Colonic mucosa (tissue), 4 donors: ENCODE measurements around the gene CNOT1. TPM values are rescaled to one million over a fixed set of nuclear protein-coding genes. Genes with fewer than 3 reads are reported as not detected.

Source experiments
- DNase-seq: peaks from one replicate; pipeline ENCODE4 v3.0.0-alpha.2; 2020
- H3K27ac ChIP-seq: fragments of 200-600 bp; one replicate; pipeline ENCODE4 v1.8.0; 2021
- H3K27me3 ChIP-seq: fragments of 200-600 bp; one replicate; pipeline ENCODE4 v1.8.0; 2021
- H3K36me3 ChIP-seq: fragments of 200-600 bp; one replicate; pipeline ENCODE4 v1.8.0; 2021
- H3K4me1 ChIP-seq: fragments of 200-600 bp; one replicate; pipeline ENCODE4 v1.8.0; 2021; ENCODE audit warnings: mild to moderate bottlenecking
- H3K4me3 ChIP-seq: fragments of 200-600 bp; one replicate; pipeline ENCODE4 v1.8.0; 2021
- H3K9ac ChIP-seq, 2 donors: one replicate each; pipeline ENCODE4 v1.7.0; 2013; ENCODE audit warnings: control low read depth in 2 of 2, low read depth in 2 of 2, low read length in 2 of 2
- H3K9me3 ChIP-seq: fragments of 200-600 bp; one replicate; pipeline ENCODE4 v1.8.0; 2021
- CTCF ChIP-seq: fragments of 200-600 bp; IDR thresholded peaks from one replicate; pipeline ENCODE4 v1.8.0; 2022; ENCODE audit warnings: antibody characterized with exemption, mild to moderate bottlenecking
- intact Hi-C: fragments of 100-400 bp; cut with DNase I; formaldehyde crosslinking; loops from one replicate; pipeline ENCODE4 v1.14.1; 2022
- total RNA-seq, 2 donors: library from RNA; stranded (reverse); fragmentation: NEBNext Ultra II Directional in 1 of 2; extraction: Animal tissue kit (Norgen Biotek cat#: 25700) in 1 of 2; gene quantifications; one replicate each; pipeline ENCODE4 v1.2.1, GENCODE V29; 2021
- donor health status: healthy.
- donor health status: DM: no; HTN: no; CAD: no.
- donor health status: DM: no; HTN: no; CAD: no.

Gene CNOT1
- total RNA-seq, 2 donors from 2014 or later, result 237 to 268 TPM

GRCh38 chr16:58644765-58645487 lies 15.3 kb upstream of the CNOT1 start:
- no peak for TF ChIP-seq CTCF
- H3K36me3 ChIP-seq, result no peaks in the 10 kb centered on the region
- intact Hi-C loops, result no loop called here
- H3K4me3 ChIP-seq, result no peak overlapping the region
- H3K27ac ChIP-seq, result no peak overlapping the region
- DNase-seq, result no peak
- H3K27me3 ChIP-seq, result no peaks in the 10 kb centered on the region
- no peak overlapping the region for H3K9ac ChIP-seq
- no peaks in the 10 kb centered on the region for H3K9me3 ChIP-seq
- H3K4me1 ChIP-seq, result no peaks in the 10 kb centered on the region

GRCh38 chr16:58644108-58644507 lies 14.5 kb upstream of the CNOT1 start:
- intact Hi-C loops, result no loop called here
- Histone ChIP-seq H3K4me3 (no peak overlapping the region), H3K4me1 (no peaks in the 10 kb centered on the region), H3K27me3 (no peaks in the 10 kb centered on the region), H3K9me3 (no peaks in the 10 kb centered on the region), H3K27ac (no peak overlapping the region), H3K9ac (no peak overlapping the region), H3K36me3 (no peaks in the 10 kb centered on the region)
- TF ChIP-seq CTCF, result no peak
- no peak for DNase-seq

DNA sequence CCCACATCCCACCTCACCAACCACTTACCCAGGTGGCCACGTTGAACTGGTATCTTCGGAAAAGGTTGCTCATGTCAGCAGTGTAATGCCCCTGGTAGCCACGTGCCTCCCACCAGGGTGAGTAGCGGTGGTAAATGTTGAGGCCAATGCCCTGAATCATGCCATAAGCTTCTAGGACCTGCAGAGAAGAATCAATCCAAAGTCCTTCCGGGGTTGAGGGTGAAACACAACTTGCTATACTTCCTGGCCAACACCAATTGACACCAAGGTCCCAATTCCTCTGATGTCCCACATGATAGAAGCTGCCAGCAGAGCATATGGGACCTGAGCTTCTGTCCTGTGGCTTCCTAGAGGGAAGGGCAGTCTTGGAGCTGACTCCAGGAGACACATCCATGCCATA lies 11.3 kb upstream of the CNOT1 start:
- H3K27ac ChIP-seq, result no peak overlapping the region
- H3K9me3 ChIP-seq, result no peaks in the 10 kb centered on the region
- H3K36me3 ChIP-seq, result no peaks in the 10 kb centered on the region
- no peaks in the 10 kb centered on the region for H3K27me3 ChIP-seq
- DNase-seq, result no peak
- no peak for TF ChIP-seq CTCF
- no peaks in the 10 kb centered on the region for H3K4me1 ChIP-seq
- no peak overlapping the region for H3K4me3 ChIP-seq
- intact Hi-C loops, result no loop called here
- no peak overlapping the region for H3K9ac ChIP-seq

DNA sequence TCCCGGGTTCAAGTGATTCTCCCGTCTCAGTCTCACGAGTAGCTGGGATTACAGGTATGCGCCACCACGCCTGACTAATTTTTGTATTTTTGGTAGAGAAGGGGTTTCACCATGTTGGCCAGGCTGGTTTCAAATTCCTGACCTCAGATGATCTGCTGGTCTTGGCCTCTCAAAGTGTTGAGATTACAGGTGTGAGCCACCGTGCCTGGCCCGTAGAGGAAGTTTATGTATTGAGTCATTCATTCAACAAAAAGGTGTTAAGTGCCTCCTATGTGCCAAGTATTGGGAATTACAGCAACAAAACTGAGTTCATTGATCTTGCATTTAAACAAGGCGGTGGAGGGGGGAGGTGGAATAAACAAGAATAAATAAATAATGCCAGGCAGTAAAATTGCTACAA lies 10.2 kb upstream of the CNOT1 start:
- no peaks in the 10 kb centered on the region for H3K9me3 ChIP-seq
- no peak overlapping the region for H3K27ac ChIP-seq
- TF ChIP-seq CTCF, result no peak
- intact Hi-C loops, result no loop called here
- H3K36me3 ChIP-seq, result no peaks in the 10 kb centered on the region
- H3K9ac ChIP-seq, result no peak overlapping the region
- H3K27me3 ChIP-seq, result no peaks in the 10 kb centered on the region
- H3K4me3 ChIP-seq, result no peak overlapping the region
- H3K4me1 ChIP-seq, result no peaks in the 10 kb centered on the region
- DNase-seq, result no peak

- Histone ChIP-seq H3K4me1 (no peaks in the 10 kb centered on the region), H3K36me3 (no peaks in the 10 kb centered on the region), H3K9me3 (no peaks in the 10 kb centered on the region), H3K4me3 (no peak overlapping the region), H3K27me3 (no peaks in the 10 kb centered on the region), H3K27ac (no peak overlapping the region), H3K9ac (no peak overlapping the region)
- intact Hi-C loops, result no loop called here
- no peak for TF ChIP-seq CTCF
- DNase-seq, result no peak
These were observed 9.6 kb upstream of the CNOT1 start for GRCh38 chr16:58639230-58639629.
